Gastroesophageal sphincter (tissue), 4 donors: Measurements from ENCODE around the gene MAML3. TPM values are rescaled to one million over a fixed set of nuclear protein-coding genes. Genes with fewer than 3 reads are reported as not detected.

ENCODE experiments used
- ATAC-seq: fragments of 150-250 bp; one replicate; pipeline ENCODE4 v1.9.1; 2016; ENCODE audit warnings: mild to moderate bottlenecking, moderate library complexity
- H3K27ac ChIP-seq, 4 donors: fragments of 200-600 bp; sonication (generic) in 3 of 4; 1 replicate in 3 of 4; 2 replicates in 1 of 4; pipeline ENCODE4 v1.5.1; 2016 to 2019
- H3K27me3 ChIP-seq: fragments of 200-600 bp; sonication (generic); one replicate; pipeline ENCODE4 v1.5.1; 2019
- H3K36me3 ChIP-seq, 2 donors: fragments of 200-600 bp; sonication (generic); one replicate each; pipeline ENCODE4 v1.5.1; 2019; ENCODE audit warnings: control low read depth in 1 of 2
- H3K4me1 ChIP-seq, 3 donors: fragments of 200-600 bp; sonication (generic); 1 replicate in 2 of 3; 2 replicates in 1 of 3; pipeline ENCODE4 v1.5.1; 2016 to 2019; ENCODE audit warnings: control low read depth in 2 of 3
- H3K4me3 ChIP-seq, 2 donors: fragments of 200-600 bp; sonication (generic); one replicate each; pipeline ENCODE4 v1.5.1; 2019; ENCODE audit warnings: mild to moderate bottlenecking in 1 of 2, moderate library complexity in 1 of 2
- H3K9me3 ChIP-seq, 3 donors: fragments of 200-600 bp; sonication (generic); one replicate each; pipeline ENCODE4 v1.5.1; 2017 to 2019; ENCODE audit warnings: control low read depth in 2 of 3
- CTCF ChIP-seq, 4 experiments: fragments of 200-600 bp in 2 of 4; fragments of 450-650 bp in 2 of 4; sonication (generic) in 1 of 4; IDR thresholded peaks; one replicate each; pipeline ENCODE4 v1.5.1; 2017 to 2019; ENCODE audit warnings: antibody characterized with exemption in 4 of 4, mild to moderate bottlenecking in 2 of 4, moderate library complexity in 2 of 4
- EP300 ChIP-seq: sonication (generic); formaldehyde crosslinking; IDR thresholded peaks from one replicate; pipeline ENCODE4 v1.6.1; 2017; ENCODE audit warnings: antibody characterized with exemption, mild to moderate bottlenecking
- POLR2A ChIP-seq, 2 donors: fragments of 450-650 bp; IDR thresholded peaks; one replicate each; pipeline ENCODE4 v1.6.1; 2017; ENCODE audit warnings: antibody characterized with exemption in 2 of 2, mild to moderate bottlenecking in 2 of 2, moderate library complexity in 1 of 2
- POLR2AphosphoS5 ChIP-seq: sonication (generic); formaldehyde crosslinking; IDR thresholded peaks from one replicate; pipeline ENCODE4 v1.6.1; 2017; ENCODE audit warnings: antibody characterized with exemption
- WGBS, 2 donors: methylation state at CpG; one replicate each; pipeline ENCODE4 v1.1.5; 2018; ENCODE audit warnings: low coverage in 1 of 2; 5-methylcytosine and 5-hydroxymethylcytosine counted together
- total RNA-seq, 4 donors: library from RNA; depleted of rRNA; stranded (reverse); fragments of >200 nt; gene quantifications; one replicate each; pipeline ENCODE4 v1.1.0, GENCODE V29; 2016

Gene MAML3
- total RNA-seq, 4 donors from 2014 or later, result 5.3 to 10.6 (median 9.3) TPM

GRCh38 chr4:140168936-140169335 lies 15.0 kb upstream of the MAML3 start:
- no peak for ATAC-seq
- Histone ChIP-seq H3K4me1 (no peaks in the 10 kb centered on the region), H3K27ac (no peak overlapping the region), H3K36me3 (no peaks in the 10 kb centered on the region), H3K9me3 (no peaks in the 10 kb centered on the region), H3K27me3 (no peaks in the 10 kb centered on the region), H3K4me3 (no peak overlapping the region)
- TF ChIP-seq EP300 (no peak), POLR2A (IDR thresholded peaks at IDR 0.05) (no peak), CTCF (IDR thresholded peaks at IDR 0.05) (no peak), POLR2AphosphoS5 (no peak)
- WGBS, 2 donors, result 97 to 100% methylated on average over 4 to 5 of the region's 5 CpGs

- H3K4me1 ChIP-seq, result peaks cover 0 to under 1% (median 0%) of the 10 kb centered on the region in 3 donors
- no peak for TF ChIP-seq POLR2AphosphoS5
- no peak for TF ChIP-seq EP300
- no peak for TF ChIP-seq POLR2A (IDR thresholded peaks at IDR 0.05)
- no peak for TF ChIP-seq CTCF (IDR thresholded peaks at IDR 0.05)
- H3K9me3 ChIP-seq, result no peaks in the 10 kb centered on the region
- ATAC-seq, result no peak
- H3K27me3 ChIP-seq, result no peaks in the 10 kb centered on the region
- 100% methylated on average over 1 of the region's 1 CpG for WGBS, 2 donors
- H3K4me3 ChIP-seq, result no peak overlapping the region
- no peaks in the 10 kb centered on the region for H3K36me3 ChIP-seq
- no peak overlapping the region for H3K27ac ChIP-seq
These were observed 14.5 kb upstream of the MAML3 start for GRCh38 chr4:140168474-140168873.

DNA sequence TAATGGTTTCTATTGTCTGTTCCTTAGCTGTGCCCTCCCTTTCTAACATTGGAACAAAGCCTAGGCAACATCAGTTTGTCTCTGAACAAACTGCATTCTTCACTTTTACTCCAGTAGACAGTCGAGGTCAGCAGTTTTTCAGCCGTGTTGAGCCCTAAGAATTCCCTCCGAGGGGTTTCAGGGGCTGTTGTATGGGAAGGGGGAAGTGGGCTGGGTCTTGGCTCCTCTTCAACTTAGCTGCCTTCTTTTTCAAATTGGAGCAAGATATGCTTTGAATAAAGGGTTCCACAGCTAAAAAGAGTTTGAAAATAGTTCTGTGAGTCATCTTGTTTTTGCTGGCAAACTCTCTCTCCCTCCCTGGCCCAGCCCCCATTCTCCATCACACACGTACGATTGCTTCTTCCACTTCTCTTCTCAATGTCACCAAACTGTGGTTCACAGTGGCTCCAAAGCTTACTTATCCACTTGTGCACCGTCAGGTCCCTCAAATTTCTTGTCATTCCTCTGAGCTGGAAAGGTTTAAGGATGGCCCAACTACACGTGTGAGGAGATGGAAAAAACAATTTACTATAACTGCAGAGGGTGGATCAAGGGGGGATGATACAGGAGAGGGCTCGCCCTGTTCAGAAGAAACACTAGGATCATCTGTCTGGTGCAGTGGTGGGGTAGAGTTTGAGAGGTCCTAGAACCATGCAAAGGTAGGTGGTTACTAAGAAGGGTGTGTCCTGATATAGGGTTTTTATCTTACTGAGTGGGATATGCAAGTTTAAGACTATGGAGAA lies 9.2 kb upstream of the MAML3 start:
- Histone ChIP-seq H3K9me3 (peaks cover 0 to 3% (median 0%) of the 10 kb centered on the region in 3 donors), H3K4me3 (peak overlapping the region in 1 of 2 donors; percentile 13), H3K27me3 (no peaks in the 10 kb centered on the region), H3K36me3 (no peaks in the 10 kb centered on the region), H3K4me1 (peaks cover 0 to 17% (median 3%) of the 10 kb centered on the region in 3 donors), H3K27ac (peak overlapping the region in 2 of 4 donors; percentile 4 to 22)
- ATAC-seq, result peak; percentile 34
- WGBS, 2 donors, result 28 to 30% methylated on average over 8 of the region's 8 CpGs
- TF ChIP-seq POLR2A (IDR thresholded peaks at IDR 0.05), result no peak
- no peak for TF ChIP-seq POLR2AphosphoS5
- TF ChIP-seq CTCF (IDR thresholded peaks at IDR 0.05), result no peak
- no peak for TF ChIP-seq EP300

DNA sequence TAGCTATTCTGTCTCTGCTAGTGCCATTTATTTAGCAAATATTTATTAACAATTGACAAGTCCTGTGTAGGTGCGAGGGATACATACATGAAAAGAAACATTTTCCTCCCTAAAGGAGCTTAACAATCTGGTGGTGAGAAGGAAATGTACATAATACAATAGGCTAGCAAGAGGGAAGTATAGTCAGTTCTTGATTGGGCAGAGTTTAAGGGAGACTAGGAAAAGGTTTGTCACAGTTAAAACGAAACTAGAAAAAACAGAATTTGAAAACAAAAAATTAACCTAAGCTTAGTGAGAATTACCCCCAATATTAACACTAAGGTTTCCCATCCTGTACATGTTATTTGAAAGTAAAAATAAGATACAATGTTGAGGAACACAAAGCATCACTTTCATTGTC lies 8.6 kb upstream of the MAML3 start:
- Histone ChIP-seq H3K27ac (peak overlapping the region in 1 of 4 donors; percentile 4), H3K9me3 (peaks cover 0 to 3% (median 0%) of the 10 kb centered on the region in 3 donors), H3K4me3 (no peak overlapping the region), H3K36me3 (no peaks in the 10 kb centered on the region), H3K27me3 (no peaks in the 10 kb centered on the region), H3K4me1 (peaks cover 0 to 23% (median 3%) of the 10 kb centered on the region in 3 donors)
- no peak for TF ChIP-seq EP300
- TF ChIP-seq POLR2A (IDR thresholded peaks at IDR 0.05), result no peak
- TF ChIP-seq POLR2AphosphoS5, result no peak
- TF ChIP-seq CTCF (IDR thresholded peaks at IDR 0.05), result no peak
- no peak for ATAC-seq
- 69 to 75% methylated on average over 2 of the region's 2 CpGs for WGBS, 2 donors
